Thoracic aorta (tissue), 2 donors: Measurements from ENCODE around the gene MYBBP1A. TPM values are rescaled to one million over a fixed set of nuclear protein-coding genes. Genes with fewer than 3 reads are reported as not detected.

Source experiments
- ATAC-seq: fragments of 150-250 bp; one replicate; pipeline ENCODE4 v1.8.0; 2017; ENCODE audit warnings: low read depth; ENCODE audit not compliant: insufficient number of reproducible peaks, low FRiP score
- DNase-seq: peaks from one replicate; pipeline ENCODE4 v3.0.0-alpha.2; 2020; ENCODE audit warnings: low spot score
- H3K27ac ChIP-seq, 2 donors: fragments of 200-600 bp; sonication (generic); 1 replicate in 1 of 2; 2 replicates in 1 of 2; pipeline ENCODE4 v1.5.1; 2016; ENCODE audit warnings: mild to moderate bottlenecking in 2 of 2, moderate library complexity in 2 of 2
- H3K27me3 ChIP-seq: fragments of 200-600 bp; sonication (generic); replicated peaks from 2 replicates; pipeline ENCODE4 v1.6.0; 2016; ENCODE audit warnings: mild to moderate bottlenecking; ENCODE audit not compliant: insufficient read depth
- H3K36me3 ChIP-seq: fragments of 200-600 bp; sonication (generic); one replicate; pipeline ENCODE4 v1.5.1; 2016
- H3K4me1 ChIP-seq, 2 donors: fragments of 200-600 bp; sonication (generic); 1 replicate in 1 of 2; 2 replicates in 1 of 2; pipeline versions ENCODE4 v1.5.1 to v1.6.0; 2016; ENCODE audit warnings: low read depth in 2 of 2, mild to moderate bottlenecking in 1 of 2; ENCODE audit not compliant: control insufficient read depth in 1 of 2
- H3K4me3 ChIP-seq: fragments of 200-600 bp; sonication (generic); 2 replicates; pipeline ENCODE4 v1.5.1; 2016; ENCODE audit warnings: mild to moderate bottlenecking
- H3K9me3 ChIP-seq: fragments of 200-600 bp; sonication (generic); 2 replicates; pipeline ENCODE4 v1.5.1; 2016
- total RNA-seq, 2 donors: library from RNA; depleted of rRNA; stranded (reverse); fragments of >200 nt; gene quantifications; one replicate each; pipeline versions ENCODE4 v1.1.0 to v1.2.3, GENCODE V29; 2016
- TF ChIP-seq, protein P1 (sequence below): fragments of 200-600 bp; sonication (generic); IDR thresholded peaks from one replicate; pipeline ENCODE4 v1.5.1; 2019; ENCODE audit warnings: antibody characterized with exemption

Gene MYBBP1A
- total RNA-seq, 2 donors from 2014 or later: 47.4 to 92.6 TPM

- DNase-seq (no peak), ATAC-seq (no peak)
- Histone ChIP-seq H3K27ac (no peak overlapping the region), H3K36me3 (no peaks in the 10 kb centered on the region), H3K27me3 (no peaks in the 10 kb centered on the region), H3K9me3 (no peaks in the 10 kb centered on the region), H3K4me1 (peaks cover 23 to 35% of the 10 kb centered on the region in 2 donors), H3K4me3 (no peak overlapping the region)
- TF ChIP-seq, protein P1, sequence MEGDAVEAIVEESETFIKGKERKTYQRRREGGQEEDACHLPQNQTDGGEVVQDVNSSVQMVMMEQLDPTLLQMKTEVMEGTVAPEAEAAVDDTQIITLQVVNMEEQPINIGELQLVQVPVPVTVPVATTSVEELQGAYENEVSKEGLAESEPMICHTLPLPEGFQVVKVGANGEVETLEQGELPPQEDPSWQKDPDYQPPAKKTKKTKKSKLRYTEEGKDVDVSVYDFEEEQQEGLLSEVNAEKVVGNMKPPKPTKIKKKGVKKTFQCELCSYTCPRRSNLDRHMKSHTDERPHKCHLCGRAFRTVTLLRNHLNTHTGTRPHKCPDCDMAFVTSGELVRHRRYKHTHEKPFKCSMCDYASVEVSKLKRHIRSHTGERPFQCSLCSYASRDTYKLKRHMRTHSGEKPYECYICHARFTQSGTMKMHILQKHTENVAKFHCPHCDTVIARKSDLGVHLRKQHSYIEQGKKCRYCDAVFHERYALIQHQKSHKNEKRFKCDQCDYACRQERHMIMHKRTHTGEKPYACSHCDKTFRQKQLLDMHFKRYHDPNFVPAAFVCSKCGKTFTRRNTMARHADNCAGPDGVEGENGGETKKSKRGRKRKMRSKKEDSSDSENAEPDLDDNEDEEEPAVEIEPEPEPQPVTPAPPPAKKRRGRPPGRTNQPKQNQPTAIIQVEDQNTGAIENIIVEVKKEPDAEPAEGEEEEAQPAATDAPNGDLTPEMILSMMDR: no peak
Observed at GRCh38 chr17:4501295-4501949, 53.8 kb downstream of the MYBBP1A start.

DNA sequence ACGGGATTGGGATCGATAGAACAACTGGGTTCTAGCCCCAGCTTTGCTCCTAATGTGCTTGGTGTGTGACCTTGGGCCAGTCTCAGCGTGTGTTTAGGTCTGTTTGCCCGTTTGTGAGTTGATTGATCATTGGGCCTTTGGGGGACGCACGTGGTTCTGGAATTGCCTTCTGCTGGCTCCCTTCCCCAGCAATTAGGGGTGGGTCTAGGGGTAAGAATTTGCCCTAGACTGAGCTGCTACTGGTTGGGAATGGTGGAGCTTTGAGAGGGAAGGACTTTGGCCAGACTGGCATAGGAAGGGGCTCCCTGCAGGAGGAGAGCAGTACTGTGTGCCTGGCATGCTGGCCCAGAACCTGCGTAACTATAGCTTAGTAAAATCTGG, 55.0 kb downstream of the MYBBP1A start:
- no peak overlapping the region for H3K27ac ChIP-seq
- peaks cover 23 to 35% of the 10 kb centered on the region in 2 donors for H3K4me1 ChIP-seq
- DNase-seq: no peak
- no peak for ATAC-seq
- no peaks in the 10 kb centered on the region for H3K36me3 ChIP-seq
- H3K27me3 ChIP-seq: no peaks in the 10 kb centered on the region
- no peaks in the 10 kb centered on the region for H3K9me3 ChIP-seq
- TF ChIP-seq, protein P1: no peak
- peak overlapping the region; percentile 69 for H3K4me3 ChIP-seq

GRCh38 chr17:4499431-4500190, 55.6 kb downstream of the MYBBP1A start:
- H3K4me3 ChIP-seq: peak overlapping the region; percentile 69
- no peak for ATAC-seq
- DNase-seq: no peak
- H3K9me3 ChIP-seq: no peaks in the 10 kb centered on the region
- H3K4me1 ChIP-seq: peaks cover 23 to 35% of the 10 kb centered on the region in 2 donors
- no peaks in the 10 kb centered on the region for H3K36me3 ChIP-seq
- no peaks in the 10 kb centered on the region for H3K27me3 ChIP-seq
- TF ChIP-seq, protein P1: no peak
- no peak overlapping the region for H3K27ac ChIP-seq

DNA sequence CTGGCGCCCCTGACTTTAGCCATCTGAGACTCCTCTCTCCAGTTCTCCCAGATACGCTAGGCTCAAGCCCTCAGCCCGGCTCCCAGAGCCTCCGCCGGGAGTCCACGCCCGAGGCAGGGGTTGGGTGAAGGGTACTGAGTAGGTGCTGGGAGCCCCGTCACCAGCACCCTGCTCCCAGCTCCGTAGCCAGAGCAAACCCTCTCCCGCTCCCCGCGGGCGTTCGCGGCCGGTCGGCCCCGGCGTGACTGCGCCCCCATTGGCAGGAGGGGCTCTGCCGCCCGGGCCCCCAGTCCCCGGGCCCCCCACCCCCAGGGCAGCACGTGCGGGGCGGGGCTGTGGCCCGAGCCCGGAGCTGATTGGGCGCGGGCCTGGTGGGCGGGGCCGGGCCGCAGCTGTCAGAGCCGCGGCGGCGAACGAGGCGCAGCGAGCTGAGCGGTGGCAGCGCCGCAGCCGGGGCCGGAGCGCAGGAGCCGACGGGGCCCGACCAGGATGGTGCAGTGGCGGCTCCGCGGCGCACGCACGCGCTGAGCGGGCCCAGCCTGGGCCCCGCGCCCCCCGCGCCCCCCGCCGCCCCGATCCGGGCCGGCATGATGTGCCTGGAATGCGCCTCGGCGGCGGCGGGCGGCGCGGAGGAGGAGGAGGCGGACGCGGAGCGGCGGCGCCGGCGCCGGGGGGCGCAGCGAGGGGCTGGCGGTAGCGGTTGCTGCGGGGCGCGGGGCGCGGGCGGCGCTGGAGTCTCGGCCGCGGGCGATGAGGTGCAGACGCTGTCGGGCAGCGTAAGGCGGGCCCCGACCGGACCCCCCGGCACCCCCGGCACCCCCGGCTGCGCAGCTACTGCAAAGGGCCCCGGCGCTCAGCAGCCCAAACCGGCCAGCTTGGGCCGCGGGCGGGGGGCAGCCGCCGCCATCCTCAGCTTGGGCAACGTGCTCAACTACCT, 56.5 kb downstream of the MYBBP1A start, which contains the start of gene SPNS2:
Gene SPNS2 (plus strand): TSS at position 421 of the 937 bp plus-strand sequence. CDS start 167 bp downstream, at position 588.
- TF ChIP-seq, protein P1: no peak
- H3K27me3 ChIP-seq: no peaks in the 10 kb centered on the region
- DNase-seq: no peak
- peak; percentile 52 for ATAC-seq
- no peaks in the 10 kb centered on the region for H3K36me3 ChIP-seq
- no peaks in the 10 kb centered on the region for H3K9me3 ChIP-seq
- peak within 1 kb of the TSS; percentile 71 for H3K4me3 ChIP-seq
- H3K27ac ChIP-seq: peak within 1 kb of the TSS; percentile 85
- H3K4me1 ChIP-seq: peaks cover 23 to 35% of the 10 kb centered on the region in 2 donors
